ENCODE results near the gene ZMYM5.
"Not testable (repeated sequence)": the region's sequence is repeated elsewhere in the genome, so short reads cannot be mapped to it uniquely, and the experiment has no call there.

The ZMYM5 gene

GRCh38 chr13:19782049-19782726, 81.3 kb downstream of the ZMYM5 start:
- POLR2A ChIA-PET (ENCODE audit: low non-redundant PET) = no interaction called here
- CTCF ChIA-PET = interaction anchor here (0.7 to 0.9 kb wide), 4 partner anchors 31 to 219 kb away, joined by 3 to 4 read pairs (median 3); no protein-coding TSS in a partner anchor
- DNase-seq (ENCODE audit: low spot score) = peak; percentile 13

DNA sequence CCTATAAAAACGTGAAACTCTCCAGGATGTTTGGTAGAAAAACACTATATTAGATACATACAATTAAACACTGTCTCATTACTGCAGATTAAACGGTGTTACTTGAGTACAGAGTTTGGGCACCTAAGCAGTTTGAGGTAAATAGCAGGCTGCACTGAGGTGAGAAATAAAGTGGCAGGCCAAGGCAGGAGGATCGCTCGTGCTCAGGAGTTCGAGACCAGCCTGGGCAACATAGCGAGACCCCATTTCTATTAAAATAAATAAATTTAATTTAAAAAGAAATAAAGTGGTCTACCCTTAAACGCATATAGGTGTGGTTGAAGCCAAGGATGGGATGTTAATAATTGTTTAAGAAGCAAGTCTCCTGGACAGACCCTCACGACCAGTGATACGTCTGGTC, 81.9 kb downstream of the ZMYM5 start:
- CTCF ChIA-PET = interaction anchor here (0.7 to 0.9 kb wide), 4 partner anchors 31 to 220 kb away, joined by 3 to 4 read pairs (median 3); no protein-coding TSS in a partner anchor
- no peak for DNase-seq (ENCODE audit: low spot score)
- POLR2A ChIA-PET (ENCODE audit: low non-redundant PET) = no interaction called here
- TF ChIP-seq, protein P1, sequence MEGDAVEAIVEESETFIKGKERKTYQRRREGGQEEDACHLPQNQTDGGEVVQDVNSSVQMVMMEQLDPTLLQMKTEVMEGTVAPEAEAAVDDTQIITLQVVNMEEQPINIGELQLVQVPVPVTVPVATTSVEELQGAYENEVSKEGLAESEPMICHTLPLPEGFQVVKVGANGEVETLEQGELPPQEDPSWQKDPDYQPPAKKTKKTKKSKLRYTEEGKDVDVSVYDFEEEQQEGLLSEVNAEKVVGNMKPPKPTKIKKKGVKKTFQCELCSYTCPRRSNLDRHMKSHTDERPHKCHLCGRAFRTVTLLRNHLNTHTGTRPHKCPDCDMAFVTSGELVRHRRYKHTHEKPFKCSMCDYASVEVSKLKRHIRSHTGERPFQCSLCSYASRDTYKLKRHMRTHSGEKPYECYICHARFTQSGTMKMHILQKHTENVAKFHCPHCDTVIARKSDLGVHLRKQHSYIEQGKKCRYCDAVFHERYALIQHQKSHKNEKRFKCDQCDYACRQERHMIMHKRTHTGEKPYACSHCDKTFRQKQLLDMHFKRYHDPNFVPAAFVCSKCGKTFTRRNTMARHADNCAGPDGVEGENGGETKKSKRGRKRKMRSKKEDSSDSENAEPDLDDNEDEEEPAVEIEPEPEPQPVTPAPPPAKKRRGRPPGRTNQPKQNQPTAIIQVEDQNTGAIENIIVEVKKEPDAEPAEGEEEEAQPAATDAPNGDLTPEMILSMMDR (conservative IDR thresholded peaks at IDR 0.05; ENCODE audit: low read depth) = no peak
- peak overlapping the region; percentile 86 for H3K27ac ChIP-seq

More at GRCh38 chr13:19782049-19782726, 81.3 kb downstream of the ZMYM5 start:
- TF ChIP-seq, protein P1 (conservative IDR thresholded peaks at IDR 0.05; ENCODE audit: low read depth) = no peak
- H3K27ac ChIP-seq = peak overlapping the region; percentile 86

DNA sequence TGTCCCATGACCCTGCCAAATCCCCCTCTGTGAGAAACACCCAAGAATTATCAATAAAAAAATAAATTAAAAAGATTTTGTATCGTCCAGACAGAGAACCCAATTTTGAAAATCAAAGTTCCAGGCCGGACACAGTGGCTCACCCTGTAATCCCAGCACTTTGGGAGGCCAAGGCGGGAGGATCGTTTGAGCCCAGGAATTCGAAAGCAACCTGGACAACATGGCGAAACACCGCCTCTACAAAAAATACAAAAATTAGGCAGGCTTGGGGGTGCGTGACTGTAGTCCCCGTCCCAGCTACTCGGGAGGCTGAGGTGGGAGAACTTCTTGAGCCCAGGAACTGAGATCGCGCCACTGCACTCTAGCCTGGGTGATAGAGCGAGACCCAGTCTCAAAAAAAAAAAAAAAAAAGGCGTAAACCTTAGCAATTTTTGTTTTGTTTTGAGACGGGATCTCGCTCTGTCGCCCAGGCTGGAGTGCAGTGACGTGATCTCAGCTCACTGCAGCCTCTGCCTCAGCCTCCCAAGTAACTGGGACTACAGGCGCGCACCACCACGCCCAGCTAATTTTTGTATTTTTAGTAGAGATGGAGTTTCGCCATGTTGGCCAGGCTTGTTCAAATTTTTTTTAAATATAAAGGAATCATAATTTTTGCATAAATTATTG, 82.6 kb downstream of the ZMYM5 start:
- POLR2A ChIA-PET (ENCODE audit: low non-redundant PET) = interaction anchor here (0.6 kb wide), 1 partner anchor 26 kb away, joined by 5 read pairs; no protein-coding TSS in a partner anchor
- CTCF ChIA-PET; DNase-seq (ENCODE audit: low spot score): not testable (repeated sequence)
- H3K27ac ChIP-seq = peak overlapping the region; percentile 30; the same call in 1 of the 2 replicates
